ENCODE data around the gene ICAM1.

ICAM1 gene

DNA sequence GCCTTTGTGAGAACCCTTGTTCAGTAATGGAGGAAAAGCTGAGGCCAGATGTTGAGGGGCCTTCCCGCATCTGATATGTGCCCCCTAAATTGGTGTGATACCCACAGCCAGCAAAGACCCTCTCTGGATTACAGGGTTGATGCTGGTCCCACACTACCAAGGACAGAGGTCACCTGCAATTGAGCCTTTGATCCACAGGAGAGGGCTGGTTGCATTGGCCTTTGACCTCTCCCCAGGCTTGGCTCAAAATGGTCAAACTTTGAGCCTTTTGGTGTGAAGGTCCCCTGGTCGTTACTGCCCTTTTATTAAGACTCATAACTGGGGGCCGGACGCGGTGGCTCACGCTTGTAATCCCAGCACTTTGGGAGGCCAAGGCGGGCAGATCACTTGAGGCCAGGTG lies 27.3 kb upstream of the ICAM1 start:
- no peak for DNase-seq

GRCh38 chr19:10245189-10245939 lies 25.6 kb upstream of the ICAM1 start:
- DNase-seq: no peak

GRCh38 chr19:10246511-10246910 lies 24.4 kb upstream of the ICAM1 start:
- DNase-seq: no peak

DNA sequence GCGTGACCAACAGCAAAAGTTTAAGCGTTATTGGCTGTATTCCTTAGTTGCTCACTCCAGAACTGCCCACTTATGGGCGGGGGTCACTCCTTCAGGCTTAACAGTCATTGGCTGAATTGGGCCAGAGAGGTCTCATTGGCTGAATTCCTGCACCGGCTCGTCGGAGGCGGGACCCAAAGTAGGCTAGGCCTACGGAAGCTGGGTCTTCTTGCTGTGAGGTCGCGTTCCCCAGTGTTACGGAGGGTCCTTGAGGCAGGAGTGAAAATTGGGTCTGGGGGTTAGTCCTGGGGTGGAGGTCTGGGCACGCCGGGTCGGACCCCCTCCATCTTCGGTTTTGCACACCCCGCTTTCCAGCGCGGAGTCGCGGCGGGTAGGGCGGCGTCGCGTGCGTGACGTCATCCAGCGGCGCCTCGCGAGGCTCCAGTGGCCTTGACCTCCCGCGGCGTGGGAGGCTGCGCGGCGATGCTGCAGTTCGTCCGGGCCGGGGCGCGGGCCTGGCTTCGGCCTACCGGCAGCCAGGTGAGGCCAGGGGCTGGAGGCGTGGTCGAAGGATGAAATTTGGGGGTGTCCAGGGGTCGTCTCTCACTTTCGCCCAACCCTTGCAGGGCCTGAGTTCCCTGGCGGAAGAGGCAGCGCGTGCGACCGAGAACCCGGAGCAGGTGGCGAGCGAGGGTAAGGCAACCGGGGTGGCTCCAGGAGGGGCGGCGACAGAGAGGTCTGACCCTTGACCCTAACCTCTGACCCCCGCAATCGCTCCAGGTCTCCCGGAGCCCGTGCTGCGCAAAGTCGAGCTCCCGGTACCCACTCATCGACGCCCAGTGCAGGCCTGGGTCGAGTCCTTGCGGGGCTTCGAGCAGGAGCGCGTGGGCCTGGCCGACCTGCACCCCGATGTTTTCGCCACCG lies 18.9 kb upstream of the ICAM1 start, which contains the start of gene MRPL4:
Gene MRPL4 (plus strand): TSS at position 423 of the 903 bp plus-strand sequence. CDS start 40 bp downstream, at position 463.
- peak; percentile 99 for DNase-seq

GRCh38 chr19:10252707-10253106 lies 18.2 kb upstream of the ICAM1 start:
- DNase-seq: no peak

DNA sequence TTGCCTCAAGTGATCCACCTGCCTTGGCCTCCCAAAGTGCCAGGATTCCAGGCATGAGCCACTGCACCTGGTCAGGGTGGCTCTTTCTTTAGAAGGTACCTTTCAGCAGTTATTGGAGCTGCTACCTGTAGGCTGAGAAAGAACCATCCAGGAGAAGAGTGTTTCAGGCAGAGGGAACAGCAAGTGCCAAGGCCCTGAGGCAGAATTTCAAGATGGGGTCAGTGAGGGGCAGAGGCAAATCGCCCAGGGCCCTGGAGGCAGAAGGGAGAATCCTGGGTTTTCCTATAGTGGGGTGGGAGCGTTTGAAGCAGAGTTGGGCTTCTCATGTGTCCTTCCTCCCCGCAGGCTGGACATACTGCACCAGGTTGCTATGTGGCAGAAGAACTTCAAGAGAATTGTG lies 16.7 kb upstream of the ICAM1 start:
- DNase-seq: no peak

- DNase-seq: no peak
Measured at GRCh38 chr19:10255358-10255757, 15.6 kb upstream of the ICAM1 start.

- DNase-seq: no peak
Measured at GRCh38 chr19:10256551-10256950, 14.4 kb upstream of the ICAM1 start.

DNA sequence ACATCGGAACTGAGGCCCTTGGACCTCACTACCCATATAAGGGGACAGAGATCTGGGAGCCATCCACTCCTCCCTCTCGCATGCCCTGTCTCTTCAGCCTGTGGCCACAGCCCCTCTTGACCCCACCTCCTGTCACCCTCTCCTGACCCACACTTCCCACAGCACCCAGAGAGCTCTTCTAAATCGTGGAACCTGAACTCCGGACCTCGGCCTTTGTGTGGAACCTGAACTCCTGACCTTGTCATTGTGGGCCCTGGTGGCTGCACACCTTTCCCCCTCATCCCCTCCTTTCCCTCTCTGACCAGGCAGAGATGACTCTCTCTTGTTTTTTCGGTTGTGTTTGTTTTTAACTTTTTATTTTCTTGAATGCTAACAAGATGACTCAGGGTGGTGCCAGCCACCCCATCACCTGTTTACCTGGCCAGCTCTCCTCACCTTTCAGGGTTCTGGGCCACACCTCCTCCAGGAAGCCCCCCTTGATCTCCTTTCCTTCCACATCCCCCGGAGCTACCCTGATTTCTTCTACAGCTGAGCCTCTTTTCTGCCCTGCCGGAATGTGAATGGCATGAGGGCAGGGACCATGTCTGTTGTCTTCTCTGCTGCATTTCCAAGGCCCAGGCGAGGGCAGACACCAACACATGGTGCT lies 13.8 kb upstream of the ICAM1 start:
- DNase-seq: no peak

DNA sequence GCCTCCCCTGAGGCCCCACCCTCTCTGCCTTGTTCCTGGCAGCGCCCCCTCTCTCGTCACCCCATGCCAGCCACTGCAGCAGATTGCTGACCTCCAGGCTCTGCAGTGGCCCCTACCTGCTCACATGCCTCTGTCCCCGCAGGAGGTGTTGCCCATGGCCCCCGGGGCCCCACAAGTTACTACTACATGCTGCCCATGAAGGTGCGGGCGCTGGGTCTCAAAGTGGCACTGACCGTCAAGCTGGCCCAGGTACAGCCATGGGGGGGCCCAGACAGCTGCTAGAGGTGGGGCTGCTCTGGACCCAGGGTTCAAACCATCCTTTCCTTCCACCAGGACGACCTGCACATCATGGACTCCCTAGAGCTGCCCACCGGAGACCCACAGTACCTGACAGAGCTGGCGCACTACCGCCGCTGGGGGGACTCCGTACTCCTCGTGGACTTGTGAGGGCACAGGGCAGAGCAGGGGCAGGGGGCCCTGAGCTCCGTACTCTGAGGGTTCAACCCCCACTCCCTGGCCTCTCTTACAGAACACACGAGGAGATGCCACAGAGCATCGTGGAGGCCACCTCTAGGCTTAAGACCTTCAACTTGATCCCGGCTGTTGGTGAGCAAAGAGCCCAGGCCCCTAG lies 12.7 kb upstream of the ICAM1 start:
- DNase-seq: no peak

DNA sequence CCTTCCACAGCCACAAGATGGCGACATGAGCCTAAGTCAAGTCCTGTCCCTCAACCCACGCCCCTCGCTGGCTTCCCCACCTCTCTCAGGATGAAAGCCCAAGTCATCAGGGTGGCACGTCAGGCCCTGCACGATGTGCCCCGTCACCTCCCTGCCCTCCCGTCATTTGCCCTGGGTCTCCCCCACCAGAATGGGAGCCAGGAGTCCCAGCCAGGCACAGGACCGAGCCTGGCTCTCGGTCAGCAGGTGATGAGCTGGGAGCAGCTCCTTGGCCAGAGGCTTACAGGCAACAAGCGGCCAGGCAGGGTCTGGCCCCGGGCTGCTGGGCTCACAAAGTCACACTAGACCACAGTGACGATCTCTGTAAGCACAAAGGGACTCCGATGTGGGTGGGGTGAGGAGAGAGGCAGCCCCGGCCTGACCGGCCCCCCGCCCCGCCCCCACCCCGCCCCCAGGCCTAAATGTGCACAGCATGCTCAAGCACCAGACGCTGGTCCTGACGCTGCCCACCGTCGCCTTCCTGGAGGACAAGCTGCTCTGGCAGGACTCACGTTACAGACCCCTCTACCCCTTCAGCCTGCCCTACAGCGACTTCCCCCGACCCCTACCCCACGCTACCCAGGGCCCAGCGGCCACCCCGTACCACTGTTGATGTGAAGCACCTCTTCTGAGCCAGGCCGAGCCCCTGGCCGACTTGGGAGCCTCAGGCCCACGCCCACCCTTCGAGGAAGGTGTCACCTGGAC lies 11.6 kb upstream of the ICAM1 start:
- DNase-seq: peak; percentile 83

DNA sequence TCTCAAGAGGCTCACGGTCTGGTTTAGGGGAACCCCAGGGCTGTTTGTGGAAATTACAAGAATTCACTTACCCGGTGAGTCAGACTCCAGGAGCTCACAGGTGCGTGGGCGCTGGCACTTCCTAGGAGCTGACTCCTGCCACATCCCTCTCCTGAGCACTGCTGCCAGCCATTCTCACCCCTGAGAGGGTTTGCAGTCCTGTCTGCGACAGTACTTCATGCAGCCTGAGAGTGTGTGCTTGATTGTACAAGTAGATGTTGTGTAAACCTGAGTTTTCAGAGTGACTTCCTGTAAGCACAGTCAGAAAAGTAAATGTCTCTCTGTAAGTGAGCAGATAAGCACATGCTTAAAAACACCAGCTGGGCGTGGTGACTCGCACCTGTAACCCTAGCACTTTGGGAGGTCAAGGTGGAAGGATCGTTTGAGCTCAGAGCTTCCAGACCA lies 10.8 kb upstream of the ICAM1 start:
- no peak for DNase-seq

DNA sequence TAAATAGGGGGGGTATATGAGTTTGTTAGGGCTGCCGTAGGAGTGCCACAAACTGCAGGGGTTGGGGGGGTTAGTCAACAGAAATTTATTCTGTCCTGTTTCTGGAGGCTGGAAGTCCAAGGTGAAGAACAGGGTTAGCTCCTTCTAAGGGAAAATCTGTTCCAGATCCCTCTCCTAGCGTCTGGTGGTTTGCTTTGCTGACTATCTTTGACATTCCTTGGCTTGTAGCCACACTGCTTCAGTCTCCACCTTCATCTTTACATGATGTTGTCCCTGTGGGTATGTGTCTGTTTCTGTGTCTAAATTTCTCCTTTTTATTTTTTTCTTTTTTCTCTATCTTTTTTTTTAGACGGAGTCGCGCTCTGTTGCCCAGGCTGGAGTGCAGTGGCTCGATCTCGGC lies 8.1 kb upstream of the ICAM1 start:
- DNase-seq: no peak

- no peak for DNase-seq
Measured at GRCh38 chr19:10266706-10267105, 4.2 kb upstream of the ICAM1 start.

DNA sequence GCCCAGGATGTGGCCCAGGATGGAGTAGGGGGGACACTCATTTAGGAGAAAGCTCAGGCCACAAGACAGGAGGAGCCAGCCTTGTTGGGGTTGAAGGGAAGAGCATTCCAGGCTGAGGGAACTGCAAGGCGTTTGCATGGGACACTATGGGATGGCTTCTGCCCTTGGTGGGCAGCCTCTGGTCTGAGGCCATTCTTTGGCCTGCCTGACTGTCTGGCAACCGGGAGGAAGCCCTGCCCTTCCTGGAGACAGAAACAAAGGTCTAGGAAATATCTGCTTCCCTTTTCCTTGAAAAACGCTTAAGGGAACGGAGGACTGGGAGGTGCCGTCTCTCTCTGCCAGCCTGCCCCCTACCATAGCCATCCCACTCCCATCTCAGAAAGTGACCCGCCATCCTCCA lies 2.8 kb upstream of the ICAM1 start:
- DNase-seq: peak; percentile 25

- DNase-seq: peak; percentile 89
Measured at GRCh38 chr19:10269333-10270179, 1.4 kb upstream of the ICAM1 start.

DNA sequence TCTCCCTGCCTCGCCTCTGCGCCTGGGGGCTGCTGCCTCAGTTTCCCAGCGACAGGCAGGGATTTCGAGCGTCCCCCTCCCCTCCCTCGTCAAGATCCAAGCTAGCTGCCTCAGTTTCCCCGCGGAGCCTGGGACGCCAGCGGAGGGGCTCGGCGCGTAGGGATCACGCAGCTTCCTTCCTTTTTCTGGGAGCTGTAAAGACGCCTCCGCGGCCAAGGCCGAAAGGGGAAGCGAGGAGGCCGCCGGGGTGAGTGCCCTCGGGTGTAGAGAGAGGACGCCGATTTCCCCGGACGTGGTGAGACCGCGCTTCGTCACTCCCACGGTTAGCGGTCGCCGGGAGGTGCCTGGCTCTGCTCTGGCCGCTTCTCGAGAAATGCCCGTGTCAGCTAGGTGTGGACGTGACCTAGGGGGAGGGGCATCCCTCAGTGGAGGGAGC lies 722 bp upstream of the ICAM1 start:
- DNase-seq: peak; percentile 79

DNA sequence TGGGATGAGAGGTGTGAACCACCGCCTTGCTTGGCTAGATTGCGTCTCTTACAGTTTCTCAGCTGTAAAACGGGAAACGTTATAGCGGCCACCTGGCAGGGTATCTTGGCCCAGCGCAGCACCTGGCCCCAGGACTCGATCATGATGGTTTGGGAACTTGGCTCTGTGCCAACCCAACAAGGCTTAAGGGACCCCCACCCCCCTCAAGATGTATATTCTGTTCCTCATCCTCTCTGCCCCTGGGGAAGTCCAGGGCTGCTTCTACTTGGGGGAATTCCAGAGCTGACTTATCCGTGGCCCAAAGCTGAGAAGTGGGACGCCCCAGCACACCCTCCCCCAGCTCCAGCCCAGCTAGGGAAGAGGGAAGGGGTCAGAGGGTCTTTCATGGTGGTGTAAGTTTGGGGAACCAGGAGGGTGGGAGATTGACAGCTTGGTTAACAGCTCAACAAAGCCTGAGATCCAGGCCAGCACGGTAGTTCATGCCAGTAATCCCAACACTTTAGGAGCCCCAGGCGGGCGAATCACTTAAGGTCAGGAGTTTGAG lies 695 bp downstream of the ICAM1 start:
- peak; percentile 27 for DNase-seq

DNA sequence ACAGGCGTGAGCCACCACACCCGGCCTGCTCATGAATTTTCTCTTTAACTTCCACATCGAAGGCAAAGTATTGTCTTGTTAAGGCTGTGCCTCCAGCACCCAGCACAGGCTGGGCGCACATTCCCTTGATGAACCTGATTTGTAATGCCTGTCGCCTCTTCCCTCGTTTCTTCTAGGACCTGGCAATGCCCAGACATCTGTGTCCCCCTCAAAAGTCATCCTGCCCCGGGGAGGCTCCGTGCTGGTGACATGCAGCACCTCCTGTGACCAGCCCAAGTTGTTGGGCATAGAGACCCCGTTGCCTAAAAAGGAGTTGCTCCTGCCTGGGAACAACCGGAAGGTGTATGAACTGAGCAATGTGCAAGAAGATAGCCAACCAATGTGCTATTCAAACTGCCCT lies 3.7 kb downstream of the ICAM1 start:
- DNase-seq: no peak

DNA sequence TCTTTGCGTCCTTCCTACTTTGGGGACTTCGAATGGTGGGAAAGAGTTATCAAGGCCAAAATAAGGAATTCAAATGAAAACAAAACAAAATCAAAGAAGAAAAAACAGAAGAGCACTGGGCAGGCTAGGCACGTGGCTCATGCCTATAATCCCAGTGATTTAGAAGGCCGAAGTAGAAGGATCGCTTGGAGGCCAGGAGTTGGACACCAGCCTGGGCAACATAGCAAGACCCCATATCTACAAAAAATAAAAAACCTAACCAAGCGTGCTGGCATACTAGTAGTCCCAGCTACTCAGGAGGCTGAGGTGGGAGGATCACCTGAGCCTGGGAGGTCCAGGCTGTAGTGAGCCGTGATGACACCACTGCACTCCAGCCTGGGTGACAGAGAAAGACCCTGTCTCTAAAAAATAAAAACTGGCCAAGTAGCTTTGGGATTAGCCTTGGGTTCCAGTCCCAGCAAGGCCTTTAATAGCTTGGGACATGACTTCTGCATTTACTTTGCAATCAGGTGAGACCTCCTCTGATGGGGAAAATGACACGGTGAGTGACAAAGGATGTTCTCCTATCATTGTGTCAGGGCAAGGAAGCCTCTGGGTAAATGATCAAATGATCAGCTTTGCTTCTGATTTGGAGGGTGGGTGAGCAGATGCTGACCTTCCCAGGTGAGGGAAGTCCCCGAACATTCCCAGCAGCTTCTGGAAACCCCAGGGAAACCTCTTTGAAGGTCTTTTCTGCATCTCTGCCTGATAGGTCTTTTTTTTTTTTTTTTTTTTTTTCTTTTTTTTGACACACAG lies 7.1 kb downstream of the ICAM1 start:
- no peak for DNase-seq

Data from femur (tissue), 1 donor.